ENCODE measurements around the gene AKT2. TPM values are rescaled to one million over a fixed set of nuclear protein-coding genes. Genes with fewer than 3 reads are reported as not detected.

AKT2 gene
- total and polyA plus RNA-seq, 2 of the 8 experiments (the other 6 are each of a cell fraction or from before 2014, with no cell fraction given), result 151 to 183 TPM

GRCh38 chr19:40332669-40333068, 47.5 kb upstream of the AKT2 start:
- CTCF ChIA-PET (ENCODE audit: partially characterized antibody), result no interaction called here
- no peak overlapping the region for H3K56ac ChIP-seq (replicated peaks; ENCODE audit: insufficient read length, low read depth, low read length)
- H2BK120ac ChIP-seq (replicated peaks; ENCODE audit: low read depth, low read length), result no peak overlapping the region
- TF ChIP-seq EZH2 (IDR thresholded peaks at IDR 0.05; ENCODE audit: low read depth, low read length, severe bottlenecking) (no peak), RNF2 (IDR thresholded peaks at IDR 0.05; ENCODE audit: borderline replicate concordance, low read depth, low read length, missing control alignments, poor library complexity, severe bottlenecking) (no peak), GTF2F1 (IDR thresholded peaks at IDR 0.05; ENCODE audit: borderline replicate concordance, low read depth, low read length) (no peak), SP2 (IDR thresholded peaks at IDR 0.05; ENCODE audit: low read length) (no peak), POLR2A (IDR thresholded peaks at IDR 0.05; ENCODE audit: control extremely low read depth in 1 of 2, low read depth in 2 of 2, low read length in 2 of 2) (no peak), RAD21 (IDR thresholded peaks at IDR 0.05 in 1 of 2, conservative IDR thresholded peaks at IDR 0.05 in 1 of 2; ENCODE audit: low read depth in 2 of 2, low read length in 2 of 2) (no peak), NANOG (IDR thresholded peaks at IDR 0.05; ENCODE audit: insufficient read depth, low read depth, low read length, poor library complexity, severe bottlenecking) (no peak), SRF (IDR thresholded peaks at IDR 0.05; ENCODE audit: low read depth, low read length) (no peak), FOSL1 (IDR thresholded peaks at IDR 0.05; ENCODE audit: insufficient read depth, low read depth, low read length) (no peak), BACH1 (IDR thresholded peaks at IDR 0.05; ENCODE audit: low read length) (no peak)
- TF ChIP-seq, protein P1, sequence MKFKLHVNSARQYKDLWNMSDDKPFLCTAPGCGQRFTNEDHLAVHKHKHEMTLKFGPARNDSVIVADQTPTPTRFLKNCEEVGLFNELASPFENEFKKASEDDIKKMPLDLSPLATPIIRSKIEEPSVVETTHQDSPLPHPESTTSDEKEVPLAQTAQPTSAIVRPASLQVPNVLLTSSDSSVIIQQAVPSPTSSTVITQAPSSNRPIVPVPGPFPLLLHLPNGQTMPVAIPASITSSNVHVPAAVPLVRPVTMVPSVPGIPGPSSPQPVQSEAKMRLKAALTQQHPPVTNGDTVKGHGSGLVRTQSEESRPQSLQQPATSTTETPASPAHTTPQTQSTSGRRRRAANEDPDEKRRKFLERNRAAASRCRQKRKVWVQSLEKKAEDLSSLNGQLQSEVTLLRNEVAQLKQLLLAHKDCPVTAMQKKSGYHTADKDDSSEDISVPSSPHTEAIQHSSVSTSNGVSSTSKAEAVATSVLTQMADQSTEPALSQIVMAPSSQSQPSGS (IDR thresholded peaks at IDR 0.05; ENCODE audit: low read length), result no peak

More at GRCh38 chr19:40332669-40333068, 47.5 kb upstream of the AKT2 start:
- FAIRE-seq, result no peak
- Histone ChIP-seq H3K79me1 (ENCODE audit: low read depth, low read length) (no peaks in the 10 kb centered on the region), H3K4me3 (ENCODE audit: extremely low read depth in 1 of 4, insufficient read depth in 2 of 4, low read depth in 3 of 4, low read length in 4 of 4) (no peak overlapping the region), H3K9ac (replicated peaks in 1 of 4; ENCODE audit: extremely low read depth in 1 of 4, low read depth in 3 of 4, low read length in 3 of 4) (no peak overlapping the region), H3K9me3 (ENCODE audit: insufficient read depth in 2 of 2, low read depth in 1 of 2, low read length in 1 of 2) (no peaks in the 10 kb centered on the region), H3K4ac (replicated peaks; ENCODE audit: insufficient read length, low read depth, low read length) (no peak overlapping the region), H3K27ac (ENCODE audit: low read depth, low read length) (no peak overlapping the region), H3K23ac (ENCODE audit: insufficient read length) (no peak overlapping the region), H2BK12ac (ENCODE audit: low read depth, low read length) (no peak overlapping the region), H4K8ac (ENCODE audit: extremely low read depth, insufficient read depth, low read length) (no peak overlapping the region), H4K5ac (ENCODE audit: insufficient read length, low read depth, low read length) (no peak overlapping the region), H3K14ac (ENCODE audit: insufficient read length) (no peak overlapping the region), H4K20me1 (replicated peaks in 1 of 2; ENCODE audit: control insufficient read depth in 1 of 2, insufficient read depth in 2 of 2, low read length in 2 of 2) (no peaks in the 10 kb centered on the region), H2BK5ac (ENCODE audit: low read depth, low read length) (no peak overlapping the region), H3K79me2 (ENCODE audit: control insufficient read depth in 1 of 2, insufficient read depth in 2 of 2, low read length in 2 of 2) (no peaks in the 10 kb centered on the region; a peak in 1 of 4 replicates), H3K4me1 (replicated peaks in 1 of 4; ENCODE audit: control insufficient read depth in 3 of 4, insufficient read depth in 4 of 4, low read length in 3 of 4) (0 out of 7 replicates have a peak, but pooled peaks cover 0 to 3% (median 0%) of the 10 kb centered on the region in 4 experiments), H3K23me2 (ENCODE audit: low read depth, low read length) (no peaks in the 10 kb centered on the region), H3K36me3 (ENCODE audit: control insufficient read depth in 2 of 4, insufficient read depth in 4 of 4, low read length in 3 of 4) (peaks cover 0 to 17% (median 10%) of the 10 kb centered on the region in 4 experiments; a peak in 7 of 8 replicates), H3K18ac (ENCODE audit: extremely low read depth, low read length) (no peak overlapping the region), H2BK15ac (ENCODE audit: low read length) (no peak overlapping the region), H3K4me2 (ENCODE audit: insufficient read depth in 1 of 2, low read depth in 2 of 2, low read length in 2 of 2) (no peak overlapping the region), H2AFZ (ENCODE audit: low read length) (no peak overlapping the region), H2AK5ac (ENCODE audit: low read depth, low read length) (no peak overlapping the region), H3K27me3 (replicated peaks in 1 of 4; ENCODE audit: control insufficient read depth in 3 of 4, extremely low read depth in 1 of 4, insufficient read depth in 3 of 4, low read length in 3 of 4) (no peaks in the 10 kb centered on the region), H2BK20ac (ENCODE audit: low read length) (no peak overlapping the region), H4K91ac (replicated peaks; ENCODE audit: insufficient read length, low read length) (no peak overlapping the region)
- DNase-seq (ENCODE audit: low read depth in 1 of 2, low spot score in 2 of 2), result no peak
- 92% methylated on average over 6 of the region's 6 CpGs; no CpG with 5 or more reads in 1 of the 2 experiments for WGBS, 2 experiments (ENCODE audit: extremely low coverage in 1 of 2, insufficient coverage in 1 of 2, insufficient read length in 1 of 2, insufficient replicate concordance in 2 of 2, low coverage in 1 of 2, low lambda C conversion rate in 2 of 2, missing lambda C conversion rate in 1 of 2)
- POLR2A ChIA-PET (ENCODE audit: partially characterized antibody), result no interaction called here

All from H1 (cell line).